Thyroid gland (tissue), 4 donors: Measurements from ENCODE around the gene PDHX. TPM values are rescaled to one million over a fixed set of nuclear protein-coding genes. Genes with fewer than 3 reads are reported as not detected.

Source experiments
- DNase-seq, 2 donors: peaks; one replicate each; pipeline ENCODE4 v3.0.0-alpha.2; 2019
- H3K27ac ChIP-seq, 3 donors: fragments of 200-600 bp; sonication (generic); 1 replicate in 2 of 3; 2 replicates in 1 of 3; pipeline ENCODE4 v1.5.1; 2016 to 2019; ENCODE audit warnings: mild to moderate bottlenecking in 1 of 3, moderate library complexity in 1 of 3
- H3K27me3 ChIP-seq: fragments of 200-600 bp; sonication (generic); one replicate; pipeline ENCODE4 v1.5.1; 2019
- H3K36me3 ChIP-seq, 2 donors: fragments of 200-600 bp; sonication (generic); one replicate each; pipeline ENCODE4 v1.5.1; 2016 to 2019
- H3K4me1 ChIP-seq, 2 donors: fragments of 200-600 bp; sonication (generic); one replicate each; pipeline ENCODE4 v1.5.1; 2017 to 2019
- H3K4me3 ChIP-seq, 3 donors: fragments of 200-600 bp; sonication (generic); replicated peaks in 1 of 3; 1 replicate in 2 of 3; 2 replicates in 1 of 3; pipeline ENCODE4 v1.5.1; 2016; ENCODE audit warnings: mild to moderate bottlenecking in 1 of 3
- H3K9me3 ChIP-seq: fragments of 200-600 bp; sonication (generic); one replicate; pipeline ENCODE4 v1.5.1; 2017
- CTCF ChIP-seq, 6 experiments: fragments of 200-600 bp in 3 of 6; fragments of 450-650 bp in 3 of 6; sonication (generic) in 3 of 6; IDR thresholded peaks; one replicate each; pipeline ENCODE4 v1.5.1; 2016 to 2019; ENCODE audit warnings: antibody characterized with exemption in 6 of 6, mild to moderate bottlenecking in 2 of 6, inconsistent platforms in 1 of 6, moderate library complexity in 1 of 6
- POLR2A ChIP-seq, 2 donors: fragments of 450-650 bp; IDR thresholded peaks; one replicate each; pipeline ENCODE4 v1.6.1; 2017; ENCODE audit warnings: antibody characterized with exemption in 2 of 2, mild to moderate bottlenecking in 2 of 2, moderate library complexity in 1 of 2
- WGBS, 2 donors: methylation state at CpG; one replicate each; pipeline ENCODE4 v1.1.5; 2017; 5-methylcytosine and 5-hydroxymethylcytosine counted together
- intact Hi-C: fragments of 100-400 bp; cut with DNase I; formaldehyde crosslinking; loops from one replicate; pipeline ENCODE4 v1.15.1; 2023
- total RNA-seq, 4 donors: library from RNA; depleted of rRNA; stranded (reverse); fragments of >200 nt; gene quantifications; one replicate each; pipeline ENCODE4 v1.2.3, GENCODE V29; 2016

Gene PDHX
- total RNA-seq, 4 donors from 2014 or later = 30.8 to 35.2 (median 31.2) TPM

- H3K4me1 ChIP-seq = peaks cover 0 to 4% of the 10 kb centered on the region in 2 donors
- intact Hi-C loops = no loop called here
- 80 to 81% methylated on average over 5 of the region's 5 CpGs for WGBS, 2 donors
- no peak overlapping the region for H3K4me3 ChIP-seq
- H3K27ac ChIP-seq = no peak overlapping the region
- DNase-seq = no peak
- no peaks in the 10 kb centered on the region for H3K27me3 ChIP-seq
- TF ChIP-seq CTCF (IDR thresholded peaks at IDR 0.05) = no peak
- TF ChIP-seq POLR2A (IDR thresholded peaks at IDR 0.05) = no peak
- H3K36me3 ChIP-seq = no peaks in the 10 kb centered on the region
- no peaks in the 10 kb centered on the region for H3K9me3 ChIP-seq
Observed at GRCh38 chr11:35009191-35009943, 92.9 kb downstream of the PDHX start.

DNA sequence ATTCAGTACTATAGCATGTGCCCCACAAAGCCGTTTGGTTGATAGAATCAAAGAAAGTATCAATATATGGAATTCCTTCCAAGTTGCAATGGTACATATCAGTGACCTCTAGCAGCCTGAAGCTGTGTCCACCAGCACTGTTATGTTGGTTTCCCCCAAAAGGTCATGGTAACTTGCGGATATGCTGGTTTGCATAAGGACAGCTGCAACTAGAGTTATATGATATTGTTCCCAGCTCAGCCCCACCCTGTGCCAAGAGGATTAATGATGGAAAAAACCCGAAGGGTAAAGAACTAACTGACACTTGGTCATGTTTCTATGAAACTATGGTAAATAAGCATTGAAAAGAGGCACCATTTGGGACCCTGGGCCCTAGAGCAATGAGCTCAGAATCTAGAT lies 93.5 kb downstream of the PDHX start:
- no peaks in the 10 kb centered on the region for H3K9me3 ChIP-seq
- TF ChIP-seq POLR2A (IDR thresholded peaks at IDR 0.05) (no peak), CTCF (IDR thresholded peaks at IDR 0.05) (no peak)
- 57 to 79% methylated on average over 3 of the region's 3 CpGs for WGBS, 2 donors
- intact Hi-C loops = no loop called here
- no peak overlapping the region for H3K27ac ChIP-seq
- no peak for DNase-seq
- peaks cover 0 to 4% of the 10 kb centered on the region in 2 donors for H3K4me1 ChIP-seq
- H3K36me3 ChIP-seq = no peaks in the 10 kb centered on the region
- H3K27me3 ChIP-seq = no peaks in the 10 kb centered on the region
- H3K4me3 ChIP-seq = no peak overlapping the region

DNA sequence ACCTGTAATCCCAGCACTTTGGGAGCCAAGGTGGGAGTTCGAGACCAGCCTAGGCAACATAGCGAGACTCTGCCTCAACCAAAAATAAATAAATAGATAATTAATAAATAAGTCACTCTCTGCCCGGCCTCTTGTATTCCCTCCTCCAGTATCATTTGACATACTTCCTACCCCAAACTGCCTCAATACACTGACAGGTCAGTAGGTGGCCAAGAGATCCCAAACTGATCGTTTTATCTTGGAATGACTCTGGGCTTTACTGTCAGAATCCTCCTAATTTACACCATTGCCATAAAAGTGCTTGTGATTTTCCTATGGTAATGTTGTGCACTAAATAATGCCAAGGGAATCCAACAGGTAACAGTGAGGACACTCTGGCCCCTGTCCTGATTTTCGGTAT lies 94.2 kb downstream of the PDHX start:
- no peak overlapping the region for H3K4me3 ChIP-seq
- intact Hi-C loops = no loop called here
- H3K36me3 ChIP-seq = no peaks in the 10 kb centered on the region
- no peak overlapping the region for H3K27ac ChIP-seq
- no peak for DNase-seq
- 77 to 90% methylated on average over 5 of the region's 5 CpGs for WGBS, 2 donors
- TF ChIP-seq CTCF (IDR thresholded peaks at IDR 0.05) = no peak
- TF ChIP-seq POLR2A (IDR thresholded peaks at IDR 0.05) = no peak
- H3K27me3 ChIP-seq = no peaks in the 10 kb centered on the region
- peaks cover 0 to 4% of the 10 kb centered on the region in 2 donors for H3K4me1 ChIP-seq
- H3K9me3 ChIP-seq = no peaks in the 10 kb centered on the region

DNA sequence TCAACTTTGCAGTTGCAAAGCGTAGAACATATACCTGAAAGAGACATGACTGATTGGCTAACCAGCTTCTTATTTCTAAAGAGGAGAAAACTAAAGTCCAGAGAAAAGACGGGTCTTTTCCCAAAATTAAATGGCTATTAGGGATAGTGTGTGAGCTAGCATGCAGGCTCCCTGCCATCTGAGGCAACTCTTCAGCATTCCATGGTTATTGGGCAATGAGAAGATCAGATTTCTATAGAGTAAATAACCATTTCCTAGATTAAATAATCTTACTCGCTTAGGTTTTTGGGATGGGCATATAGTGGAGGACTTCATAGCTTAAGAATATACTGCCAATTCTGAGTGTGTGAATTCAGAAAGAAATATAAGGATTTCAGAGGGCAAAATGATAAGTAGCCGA lies 95.0 kb downstream of the PDHX start:
- Histone ChIP-seq H3K36me3 (no peaks in the 10 kb centered on the region), H3K27me3 (no peaks in the 10 kb centered on the region), H3K4me1 (peaks cover 0 to 4% of the 10 kb centered on the region in 2 donors), H3K4me3 (no peak overlapping the region), H3K27ac (no peak overlapping the region), H3K9me3 (no peaks in the 10 kb centered on the region)
- TF ChIP-seq POLR2A (IDR thresholded peaks at IDR 0.05) (no peak), CTCF (IDR thresholded peaks at IDR 0.05) (no peak)
- DNase-seq = no peak
- 91 to 94% methylated on average over 4 of the region's 4 CpGs for whole genome bisulfite sequencing, 2 donors
- intact Hi-C loops = no loop called here

DNA sequence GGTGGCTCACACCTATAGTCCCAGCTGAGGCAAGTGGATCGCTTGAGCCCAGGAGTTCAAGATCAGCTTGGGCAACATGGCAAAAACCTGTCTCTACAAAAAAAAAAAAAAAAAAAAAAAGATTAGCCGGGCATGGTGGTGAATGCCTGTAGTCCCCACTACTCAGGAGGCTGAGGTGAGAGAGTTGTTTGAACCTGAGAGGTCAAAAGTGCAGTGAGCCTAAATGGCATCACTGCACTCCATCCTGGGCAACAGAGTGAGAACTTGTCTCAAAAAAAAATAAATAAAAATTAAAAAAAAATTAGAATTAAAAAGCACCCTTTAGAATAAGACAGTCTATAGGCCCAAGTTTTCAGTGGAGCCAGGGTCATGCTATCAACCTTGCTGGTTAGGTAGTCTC lies 95.5 kb downstream of the PDHX start:
- Histone ChIP-seq H3K4me3 (no peak overlapping the region), H3K36me3 (no peaks in the 10 kb centered on the region), H3K4me1 (peaks cover 0 to 4% of the 10 kb centered on the region in 2 donors), H3K27me3 (no peaks in the 10 kb centered on the region), H3K27ac (no peak overlapping the region), H3K9me3 (no peaks in the 10 kb centered on the region)
- 93 to 100% methylated on average over 2 of the region's 2 CpGs for WGBS, 2 donors
- DNase-seq = no peak
- intact Hi-C loops = no loop called here
- TF ChIP-seq POLR2A (IDR thresholded peaks at IDR 0.05) (no peak), CTCF (IDR thresholded peaks at IDR 0.05) (no peak)
